Stomach (tissue), 19 donors: Measurements from ENCODE around the gene WDR82. TPM values are rescaled to one million over a fixed set of nuclear protein-coding genes. Genes with fewer than 3 reads are reported as not detected.
A peak's percentile ranks its signal among the peaks of the same experiment; 100 is the strongest.

Source experiments
- DNase-seq, 2 donors: peaks; one replicate each; pipeline versions ENCODE4 v3.0.0 to v3.0.0-alpha.2; 2013 to 2019
- H3K27ac ChIP-seq, 5 donors: fragments of 200-600 bp in 4 of 5; sonication (generic) in 4 of 5; one replicate each; pipeline ENCODE4 v1.5.1; 2013 to 2019; ENCODE audit warnings: mild to moderate bottlenecking in 1 of 5, moderate library complexity in 1 of 5
- H3K27me3 ChIP-seq, 3 donors: fragments of 200-600 bp; sonication (generic); one replicate each; pipeline ENCODE4 v1.5.1; 2017 to 2019; ENCODE audit warnings: mixed run types in 1 of 3
- H3K36me3 ChIP-seq, 4 donors: fragments of 200-600 bp; sonication (generic); 1 replicate in 3 of 4; 2 replicates in 1 of 4; pipeline ENCODE4 v1.5.1; 2016 to 2019
- H3K4me1 ChIP-seq, 4 donors: fragments of 200-600 bp; sonication (generic); one replicate each; pipeline ENCODE4 v1.5.1; 2016 to 2019
- H3K4me3 ChIP-seq, 4 donors: fragments of 200-600 bp; sonication (generic) in 3 of 4; one replicate each; pipeline ENCODE4 v1.5.1; 2016 to 2019; ENCODE audit warnings: mild to moderate bottlenecking in 1 of 4
- H3K9me3 ChIP-seq, 4 donors: fragments of 200-600 bp; sonication (generic); one replicate each; pipeline ENCODE4 v1.5.1; 2016 to 2019
- EP300 ChIP-seq: sonication (generic); formaldehyde crosslinking; IDR thresholded peaks from one replicate; pipeline ENCODE4 v1.6.1; 2017; ENCODE audit warnings: antibody characterized with exemption
- POLR2A ChIP-seq, 4 donors: fragments of 450-650 bp; IDR thresholded peaks; one replicate each; pipeline ENCODE4 v1.6.1; 2016; ENCODE audit warnings: antibody characterized with exemption in 4 of 4, control low read depth in 2 of 4, mild to moderate bottlenecking in 1 of 4, moderate library complexity in 1 of 4
- POLR2AphosphoS5 ChIP-seq, 3 donors: sonication (generic); formaldehyde crosslinking; IDR thresholded peaks; one replicate each; pipeline ENCODE4 v1.6.1; 2016; ENCODE audit warnings: antibody characterized with exemption in 3 of 3
- WGBS, 5 donors: extraction: QIAGEN DNeasy Blood & Tissue Kit in 3 of 5; methylation state at CpG; one replicate each; pipeline versions ENCODE4 v1.1.5 to v1.1.7; 2013 to 2018; 5-methylcytosine and 5-hydroxymethylcytosine counted together
- intact Hi-C: fragments of 100-400 bp; cut with DNase I; formaldehyde crosslinking; loops from one replicate; pipeline ENCODE4 v1.15.1; 2023; ENCODE audit warnings: low total_unique reads
- long read RNA-seq, 10 donors: transcript quantifications; one replicate each; lab custom pipeline, GENCODE V29; 2026
- polyA plus RNA-seq, 3 donors: library from polyadenylated mRNA; stranded (reverse); fragments of 200-250 nt; gene quantifications; one replicate each; pipeline ENCODE4 v1.2.3, GENCODE V29; 2013
- total RNA-seq, 5 donors: library from RNA; depleted of rRNA; stranded (reverse); fragments of >200 nt; gene quantifications; one replicate each; pipeline versions ENCODE4 v1.1.0 to v1.2.3, GENCODE V29; 2014 to 2016
- TF ChIP-seq, protein P1 (sequence below), 7 experiments: fragments of 450-650 bp in 4 of 7; fragments of 200-600 bp in 3 of 7; sonication (generic) in 3 of 7; IDR thresholded peaks; one replicate each; pipeline ENCODE4 v1.5.1; 2016 to 2019; ENCODE audit warnings: antibody characterized with exemption in 7 of 7, control low read depth in 2 of 7, mild to moderate bottlenecking in 1 of 7
- donor health status: healthy with polysubstance abuse.
- donor health status: Bipolar disorder and iron deficiency.
- donor health status: healthy.

The WDR82 gene, protein sequence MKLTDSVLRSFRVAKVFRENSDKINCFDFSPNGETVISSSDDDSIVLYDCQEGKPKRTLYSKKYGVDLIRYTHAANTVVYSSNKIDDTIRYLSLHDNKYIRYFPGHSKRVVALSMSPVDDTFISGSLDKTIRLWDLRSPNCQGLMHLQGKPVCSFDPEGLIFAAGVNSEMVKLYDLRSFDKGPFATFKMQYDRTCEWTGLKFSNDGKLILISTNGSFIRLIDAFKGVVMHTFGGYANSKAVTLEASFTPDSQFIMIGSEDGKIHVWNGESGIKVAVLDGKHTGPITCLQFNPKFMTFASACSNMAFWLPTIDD
- total RNA-seq (10 to 100 TPM in 4 of 5 donors, 1 to 10 TPM in 1; 8.2 to 64.8 (median 30.4) TPM), polyA plus RNA-seq (10 to 100 TPM; 20.6 to 28.7 (median 28.0) TPM)
- long read RNA-seq, donor 1, full-length matches to known transcripts: 1 of 1 reads
- long read RNA-seq, donor 1, partial matches to known transcripts: 0 of 1 reads
- long read RNA-seq, donor 1, other reads (novel, unspliced or antisense): 0 of 1 reads
- long read RNA-seq, donor 2, full-length matches to known transcripts: 12 of 12 reads
- long read RNA-seq, donor 2, partial matches to known transcripts: 0 of 12 reads
- long read RNA-seq, donor 2, other reads (novel, unspliced or antisense): 0 of 12 reads
- long read RNA-seq, donor 3, full-length matches to known transcripts: 9 of 9 reads
- long read RNA-seq, donor 3, partial matches to known transcripts: 0 of 9 reads
- long read RNA-seq, donor 3, other reads (novel, unspliced or antisense): 0 of 9 reads
- long read RNA-seq, donor 4: 0 reads
- long read RNA-seq, donor 5, full-length matches to known transcripts: 15 of 15 reads
- long read RNA-seq, donor 5, partial matches to known transcripts: 0 of 15 reads
- long read RNA-seq, donor 5, other reads (novel, unspliced or antisense): 0 of 15 reads
- long read RNA-seq, donor 6: 0 reads
- long read RNA-seq, donor 7, full-length matches to known transcripts: 15 of 15 reads
- long read RNA-seq, donor 7, partial matches to known transcripts: 0 of 15 reads
- long read RNA-seq, donor 7, other reads (novel, unspliced or antisense): 0 of 15 reads
- long read RNA-seq, donor 8, full-length matches to known transcripts: 20 of 114 reads
- long read RNA-seq, donor 8, partial matches to known transcripts: 94 of 114 reads
- long read RNA-seq, donor 8, other reads (novel, unspliced or antisense): 0 of 114 reads
- long read RNA-seq, donor 9, full-length matches to known transcripts: 10 of 10 reads
- long read RNA-seq, donor 9, partial matches to known transcripts: 0 of 10 reads
- long read RNA-seq, donor 9, other reads (novel, unspliced or antisense): 0 of 10 reads
- long read RNA-seq, donor 10, full-length matches to known transcripts: 3 of 3 reads
- long read RNA-seq, donor 10, partial matches to known transcripts: 0 of 3 reads
- long read RNA-seq, donor 10, other reads (novel, unspliced or antisense): 0 of 3 reads

DNA sequence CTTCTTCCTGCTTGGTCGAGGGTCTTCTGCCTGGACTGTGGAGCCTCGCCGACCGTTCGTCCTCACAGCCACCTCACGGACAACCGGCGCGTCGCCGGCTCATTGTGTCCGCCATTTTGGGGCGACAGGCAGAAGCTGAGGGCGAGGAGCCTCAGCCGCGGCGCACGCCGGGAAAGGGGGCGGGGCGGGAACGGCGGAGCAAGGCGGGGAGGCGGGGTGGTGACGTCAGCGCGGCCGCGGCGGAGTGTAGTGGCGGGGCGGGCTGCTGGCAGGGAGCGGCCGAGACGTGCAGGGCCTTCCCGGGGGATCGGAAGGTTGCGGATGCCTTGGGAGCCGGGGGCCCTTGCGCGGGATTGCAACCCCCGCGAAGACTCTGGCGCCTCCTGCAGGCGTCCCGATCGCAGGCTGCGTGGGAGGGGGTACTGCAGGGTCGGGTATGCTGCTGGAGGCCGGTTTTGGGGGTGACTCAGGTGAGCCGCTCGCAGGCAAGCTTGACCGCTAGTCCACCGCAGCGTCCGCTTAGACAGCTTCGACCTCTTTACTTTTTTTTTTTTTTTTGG, at the start of gene WDR82:
Gene WDR82 (minus strand): TSS at position 140 of the 560 bp plus-strand sequence. CDS start 288 bp downstream, outside the sequence.
- Histone ChIP-seq H3K4me1 (peaks cover 37 to 69% (median 53%) of the 10 kb centered on the region in 4 donors), H3K36me3 (peaks cover 7 to 19% (median 13%) of the 10 kb centered on the region in 4 donors), H3K9me3 (no peaks in the 10 kb centered on the region), H3K27ac (peak within 1 kb of the TSS; percentile 97 to 99 (median 98)), H3K27me3 (no peaks in the 10 kb centered on the region), H3K4me3 (peak within 1 kb of the TSS; percentile 69 to 93 (median 82))
- intact Hi-C loops: no loop called here
- peak; percentile 99 for DNase-seq
- 0 to 1% (median 0%) methylated on average over 24 to 58 of the region's 58 CpGs for WGBS, 5 donors
- TF ChIP-seq POLR2A (IDR thresholded peaks at IDR 0.05): peak in 2 of 4 donors; percentile 35 to 59
- peak; percentile 93 to 97 (median 94) for TF ChIP-seq POLR2AphosphoS5 (IDR thresholded peaks at IDR 0.05)
- TF ChIP-seq, protein P1, sequence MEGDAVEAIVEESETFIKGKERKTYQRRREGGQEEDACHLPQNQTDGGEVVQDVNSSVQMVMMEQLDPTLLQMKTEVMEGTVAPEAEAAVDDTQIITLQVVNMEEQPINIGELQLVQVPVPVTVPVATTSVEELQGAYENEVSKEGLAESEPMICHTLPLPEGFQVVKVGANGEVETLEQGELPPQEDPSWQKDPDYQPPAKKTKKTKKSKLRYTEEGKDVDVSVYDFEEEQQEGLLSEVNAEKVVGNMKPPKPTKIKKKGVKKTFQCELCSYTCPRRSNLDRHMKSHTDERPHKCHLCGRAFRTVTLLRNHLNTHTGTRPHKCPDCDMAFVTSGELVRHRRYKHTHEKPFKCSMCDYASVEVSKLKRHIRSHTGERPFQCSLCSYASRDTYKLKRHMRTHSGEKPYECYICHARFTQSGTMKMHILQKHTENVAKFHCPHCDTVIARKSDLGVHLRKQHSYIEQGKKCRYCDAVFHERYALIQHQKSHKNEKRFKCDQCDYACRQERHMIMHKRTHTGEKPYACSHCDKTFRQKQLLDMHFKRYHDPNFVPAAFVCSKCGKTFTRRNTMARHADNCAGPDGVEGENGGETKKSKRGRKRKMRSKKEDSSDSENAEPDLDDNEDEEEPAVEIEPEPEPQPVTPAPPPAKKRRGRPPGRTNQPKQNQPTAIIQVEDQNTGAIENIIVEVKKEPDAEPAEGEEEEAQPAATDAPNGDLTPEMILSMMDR (IDR thresholded peaks at IDR 0.05): peak in 3 of 7 experiments; percentile 8 to 44 (median 27)
- no peak for TF ChIP-seq EP300

DNA sequence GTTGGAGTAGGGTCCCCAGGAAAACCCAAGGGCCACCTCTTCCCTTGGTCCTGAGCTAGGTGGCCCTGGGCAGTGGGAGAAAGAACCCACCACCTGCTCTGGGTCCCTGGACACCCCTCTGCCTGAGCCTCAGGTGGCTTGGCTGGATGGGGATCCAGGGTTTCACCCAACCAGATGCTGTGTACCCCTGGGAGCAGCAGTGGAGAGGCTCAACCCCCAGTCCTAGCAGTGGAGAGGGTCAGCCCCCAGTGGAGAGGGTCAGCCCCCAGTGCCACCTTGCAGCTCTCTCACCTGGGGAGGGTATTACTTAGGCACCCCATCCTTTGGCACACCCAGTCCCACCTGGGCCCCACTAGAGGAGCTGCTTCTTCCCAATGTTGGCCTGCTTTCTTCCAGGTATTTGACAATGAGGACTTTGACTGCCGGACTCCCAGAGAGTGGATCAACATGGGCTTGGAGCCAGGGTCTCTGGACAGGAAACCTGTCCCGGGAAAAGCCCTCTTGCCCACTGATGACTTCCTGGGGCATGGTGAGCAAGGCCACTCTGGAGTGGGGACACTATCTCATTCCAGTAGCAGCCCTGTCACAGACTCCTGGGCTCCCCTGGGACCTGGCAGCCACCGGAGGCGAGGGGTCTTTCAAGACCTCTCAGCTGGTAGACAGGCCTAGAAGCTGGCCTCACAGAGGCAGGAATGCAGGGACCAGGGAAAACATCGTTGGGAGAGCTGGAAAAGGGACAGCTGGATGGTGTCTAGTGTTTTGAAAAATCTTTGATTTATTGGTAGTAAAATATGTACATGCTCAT, 49.2 kb upstream of the WDR82 start:
- Histone ChIP-seq H3K27me3 (no peaks in the 10 kb centered on the region), H3K36me3 (peaks cover 0 to 22% (median 11%) of the 10 kb centered on the region in 4 donors), H3K4me1 (no peaks in the 10 kb centered on the region), H3K9me3 (no peaks in the 10 kb centered on the region), H3K27ac (no peak overlapping the region), H3K4me3 (no peak overlapping the region)
- TF ChIP-seq, protein P1 (IDR thresholded peaks at IDR 0.05): no peak
- no peak for TF ChIP-seq POLR2AphosphoS5 (IDR thresholded peaks at IDR 0.05)
- no peak for TF ChIP-seq EP300
- no peak for TF ChIP-seq POLR2A (IDR thresholded peaks at IDR 0.05)
- no peak for DNase-seq
- intact Hi-C loops: no loop called here
- WGBS, 5 donors: 62 to 72% (median 69%) methylated on average over 4 to 5 of the region's 5 CpGs

DNA sequence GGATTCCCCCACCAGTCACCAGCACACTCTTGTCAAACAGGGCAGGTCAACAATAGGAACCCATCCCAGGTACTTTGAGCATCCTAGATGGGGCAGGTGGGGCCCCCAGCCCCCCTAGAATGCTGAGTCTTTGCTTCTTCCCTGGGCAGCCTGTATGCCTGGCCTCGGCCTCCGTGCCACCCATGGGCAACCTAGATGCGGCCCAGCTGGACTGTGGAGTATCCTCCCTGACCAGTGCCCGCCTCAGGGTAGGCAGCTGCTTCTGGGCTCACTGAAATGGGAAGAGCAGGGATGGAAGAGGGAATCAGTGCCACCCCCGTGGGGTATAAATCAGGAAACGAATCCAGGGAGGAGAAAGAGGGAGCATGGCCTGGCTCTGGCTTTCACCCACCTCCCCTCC, 48.5 kb upstream of the WDR82 start:
- H3K4me3 ChIP-seq: no peak overlapping the region
- TF ChIP-seq, protein P1 (IDR thresholded peaks at IDR 0.05): no peak
- TF ChIP-seq POLR2AphosphoS5 (IDR thresholded peaks at IDR 0.05) (no peak), POLR2A (IDR thresholded peaks at IDR 0.05) (no peak), EP300 (no peak)
- no peak for DNase-seq
- H3K27ac ChIP-seq: no peak overlapping the region
- H3K27me3 ChIP-seq: no peaks in the 10 kb centered on the region
- no peaks in the 10 kb centered on the region for H3K9me3 ChIP-seq
- intact Hi-C loops: no loop called here
- peaks cover 0 to 15% (median 5%) of the 10 kb centered on the region in 4 donors for H3K36me3 ChIP-seq
- no peaks in the 10 kb centered on the region for H3K4me1 ChIP-seq
- WGBS, 5 donors: 79 to 93% (median 91%) methylated on average over 4 to 6 of the region's 6 CpGs
